NCI-H524 treated with DMSO at 0.1 percent for 48 hours (cell line): ENCODE data around the gene SNAPC5.

Experiments
- DNase-seq: peaks from one replicate; lab custom pipeline; 2025; lab: John Stamatoyannopoulos, UW

Gene SNAPC5

GRCh38 chr15:66459818-66460615 lies 37.5 kb downstream of the SNAPC5 start:
- no peak for DNase-seq

DNA sequence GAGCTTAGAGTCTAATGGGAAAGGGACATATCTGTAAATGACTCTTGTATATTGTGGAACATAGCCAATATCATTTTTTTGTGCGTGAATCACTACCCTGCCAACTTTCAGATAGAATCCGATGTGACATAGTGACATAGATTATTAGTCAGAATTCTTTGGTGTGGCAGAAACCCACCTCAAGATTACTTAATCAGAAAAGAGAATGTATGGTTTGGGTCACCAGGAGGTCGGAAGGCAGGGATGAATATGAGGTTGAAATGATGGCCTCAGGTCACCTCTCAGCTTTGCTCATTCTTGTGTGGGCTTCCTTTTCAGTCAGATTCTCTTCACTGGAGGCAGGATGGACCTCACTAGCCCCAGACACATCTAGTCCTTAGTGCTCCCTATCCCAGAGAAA lies 41.4 kb downstream of the SNAPC5 start:
- no peak for DNase-seq

- DNase-seq = no peak
Measured at GRCh38 chr15:66454143-66454542, 43.4 kb downstream of the SNAPC5 start.

DNA sequence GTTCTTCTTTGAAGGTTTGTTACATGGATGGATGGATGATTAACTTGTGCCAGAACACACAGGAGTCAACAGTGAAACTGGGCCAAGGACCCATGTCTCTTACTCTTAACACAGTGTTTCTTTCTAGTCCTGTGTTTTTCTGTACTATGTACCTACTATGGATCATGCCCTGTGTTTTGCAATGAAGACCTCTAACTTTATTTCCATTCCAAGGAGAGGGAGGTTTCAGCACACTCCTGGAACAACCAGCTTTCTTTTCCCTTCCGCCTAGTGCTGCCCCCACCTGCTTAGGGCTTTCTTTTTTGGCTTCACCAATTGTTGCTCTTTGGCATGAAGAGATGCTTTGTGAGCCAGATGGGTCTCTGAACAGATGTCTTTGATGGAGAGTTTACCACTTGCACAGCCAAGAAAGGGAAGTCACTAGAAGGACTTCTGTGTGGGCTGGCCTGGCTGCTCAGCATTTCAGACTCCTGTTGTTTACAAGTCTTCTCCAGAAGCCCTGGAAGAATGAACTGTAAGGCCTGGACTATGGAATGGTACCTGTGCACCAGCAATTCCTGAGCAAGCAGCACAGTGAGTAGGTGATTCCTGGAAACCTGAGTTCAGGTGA lies 44.5 kb downstream of the SNAPC5 start:
- DNase-seq = peak; percentile 8

GRCh38 chr15:66452420-66452819 lies 45.1 kb downstream of the SNAPC5 start:
- DNase-seq = peak; percentile 36
